Esophagus (tissue), 2 donors: ENCODE results near the gene FBN3. TPM values are rescaled to one million over a fixed set of nuclear protein-coding genes. Genes with fewer than 3 reads are reported as not detected.
"Not testable (repeated sequence)": the region's sequence is repeated elsewhere in the genome, so short reads cannot be mapped to it uniquely, and the experiment has no call there.

ENCODE experiments used
- H3K27ac ChIP-seq, 2 donors: one replicate each; pipeline ENCODE4 v1.5.1; 2013; ENCODE audit warnings: low read depth in 2 of 2, mild to moderate bottlenecking in 2 of 2, inconsistent platforms in 1 of 2, low read length in 1 of 2, moderate library complexity in 1 of 2
- H3K27me3 ChIP-seq, 2 donors: one replicate each; pipeline ENCODE4 v1.6.1; 2013; ENCODE audit warnings: low read length in 2 of 2, control low read depth in 1 of 2, mild to moderate bottlenecking in 1 of 2; ENCODE audit not compliant: insufficient read depth in 2 of 2, control insufficient read depth in 1 of 2
- H3K36me3 ChIP-seq, 2 donors: one replicate each; pipeline ENCODE4 v1.6.1; 2013; ENCODE audit warnings: low read length in 1 of 2; ENCODE audit not compliant: control insufficient read depth in 2 of 2, insufficient read depth in 2 of 2
- H3K4me1 ChIP-seq, 2 donors: one replicate each; pipeline ENCODE4 v1.6.1; 2013; ENCODE audit warnings: low read length in 1 of 2; ENCODE audit not compliant: control insufficient read depth in 2 of 2, insufficient read depth in 2 of 2
- H3K4me3 ChIP-seq, 2 donors: one replicate each; pipeline ENCODE4 v1.5.1; 2013; ENCODE audit warnings: low read length in 2 of 2, mild to moderate bottlenecking in 2 of 2, low read depth in 1 of 2, moderate library complexity in 1 of 2
- H3K9me3 ChIP-seq, 2 donors: one replicate each; pipeline ENCODE4 v1.6.1; 2013; ENCODE audit warnings: mild to moderate bottlenecking in 2 of 2, low read depth in 1 of 2, low read length in 1 of 2, moderate library complexity in 1 of 2; ENCODE audit not compliant: control insufficient read depth in 2 of 2, insufficient read depth in 1 of 2
- WGBS, 2 donors: extraction: QIAGEN DNeasy Blood & Tissue Kit; methylation state at CpG; one replicate each; pipeline ENCODE4 v1.1.7; 2013; 5-methylcytosine and 5-hydroxymethylcytosine counted together
- polyA plus RNA-seq, 2 donors: library from polyadenylated mRNA; stranded (reverse); fragments of 200-250 nt; gene quantifications; one replicate each; pipeline ENCODE4 v1.2.3, GENCODE V29; 2013
- donor health status: healthy with polysubstance abuse.
- donor health status: Bipolar disorder and iron deficiency.

Gene FBN3
- polyA plus RNA-seq, 2 donors: under 0.01 to 0.02 TPM

GRCh38 chr19:8110931-8111330 is 38.5 kb downstream of the FBN3 start:
- H3K4me1 ChIP-seq: no peaks in the 10 kb centered on the region
- peaks cover under 1 to 3% of the 10 kb centered on the region in 2 donors for H3K9me3 ChIP-seq
- H3K27ac ChIP-seq: no peak overlapping the region
- no peak overlapping the region for H3K4me3 ChIP-seq
- WGBS, 2 donors: 94 to 95% methylated on average over 16 of the region's 16 CpGs
- no peaks in the 10 kb centered on the region for H3K27me3 ChIP-seq
- H3K36me3 ChIP-seq: no peaks in the 10 kb centered on the region

- Histone ChIP-seq H3K4me1 (no peaks in the 10 kb centered on the region), H3K36me3 (no peaks in the 10 kb centered on the region), H3K27ac (no peak overlapping the region), H3K27me3 (no peaks in the 10 kb centered on the region), H3K4me3 (no peak overlapping the region), H3K9me3 (peaks cover 0 to 3% of the 10 kb centered on the region in 2 donors)
- WGBS, 2 donors: 79 to 95% methylated on average over 7 of the region's 7 CpGs
Measured at GRCh38 chr19:8109890-8110662, 39.3 kb downstream of the FBN3 start.

DNA sequence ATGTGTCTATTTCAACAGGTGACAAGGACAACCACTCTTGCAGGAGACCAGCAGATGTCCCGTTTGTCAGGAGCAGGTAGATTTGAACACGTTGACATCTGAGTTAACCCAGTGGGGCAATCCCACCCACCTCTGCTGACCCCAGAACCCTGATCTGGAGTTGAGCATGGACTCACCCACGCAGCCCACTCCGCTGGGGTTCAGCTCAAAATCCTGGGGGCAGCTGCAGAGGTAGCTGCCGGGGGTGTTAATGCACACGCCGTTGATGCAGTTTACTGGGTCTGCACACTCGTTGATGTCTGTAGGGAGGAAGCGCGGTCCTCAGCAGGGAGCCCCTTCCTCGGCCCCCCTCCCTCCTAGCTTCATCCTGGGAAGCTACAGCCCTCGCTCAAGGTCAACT is 39.9 kb downstream of the FBN3 start:
- Histone ChIP-seq H3K9me3 (peaks cover 0 to 3% of the 10 kb centered on the region in 2 donors), H3K4me1 (no peaks in the 10 kb centered on the region), H3K36me3 (no peaks in the 10 kb centered on the region), H3K4me3 (no peak overlapping the region), H3K27ac (no peak overlapping the region), H3K27me3 (no peaks in the 10 kb centered on the region)
- 72 to 73% methylated on average over 12 of the region's 12 CpGs for WGBS, 2 donors

GRCh38 chr19:8108560-8109445 is 40.6 kb downstream of the FBN3 start:
- no peaks in the 10 kb centered on the region for H3K27me3 ChIP-seq
- no peak overlapping the region for H3K4me3 ChIP-seq
- peaks cover 0 to 3% of the 10 kb centered on the region in 2 donors for H3K9me3 ChIP-seq
- no peaks in the 10 kb centered on the region for H3K36me3 ChIP-seq
- no peaks in the 10 kb centered on the region for H3K4me1 ChIP-seq
- no peak overlapping the region for H3K27ac ChIP-seq
- 72 to 78% methylated on average over 19 of the region's 19 CpGs for WGBS, 2 donors

- H3K36me3 ChIP-seq: no peaks in the 10 kb centered on the region
- H3K27me3 ChIP-seq: no peaks in the 10 kb centered on the region
- 71 to 75% methylated on average over 2 of the region's 2 CpGs for WGBS, 2 donors
- H3K4me3 ChIP-seq: no peak overlapping the region
- no peaks in the 10 kb centered on the region for H3K4me1 ChIP-seq
- peaks cover 3 to 4% of the 10 kb centered on the region in 2 donors for H3K9me3 ChIP-seq
- no peak overlapping the region for H3K27ac ChIP-seq
Measured at GRCh38 chr19:8107301-8107903, 42.0 kb downstream of the FBN3 start.

- peaks cover under 1 to 4% of the 10 kb centered on the region in 2 donors for H3K9me3 ChIP-seq
- WGBS, 2 donors: 75 to 78% methylated on average over 2 of the region's 2 CpGs
- H3K27me3 ChIP-seq: no peaks in the 10 kb centered on the region
- H3K36me3 ChIP-seq: no peaks in the 10 kb centered on the region
- H3K4me1 ChIP-seq: no peaks in the 10 kb centered on the region
- H3K27ac ChIP-seq: no peak overlapping the region
- no peak overlapping the region for H3K4me3 ChIP-seq
Measured at GRCh38 chr19:8105471-8105870, 43.9 kb downstream of the FBN3 start.

DNA sequence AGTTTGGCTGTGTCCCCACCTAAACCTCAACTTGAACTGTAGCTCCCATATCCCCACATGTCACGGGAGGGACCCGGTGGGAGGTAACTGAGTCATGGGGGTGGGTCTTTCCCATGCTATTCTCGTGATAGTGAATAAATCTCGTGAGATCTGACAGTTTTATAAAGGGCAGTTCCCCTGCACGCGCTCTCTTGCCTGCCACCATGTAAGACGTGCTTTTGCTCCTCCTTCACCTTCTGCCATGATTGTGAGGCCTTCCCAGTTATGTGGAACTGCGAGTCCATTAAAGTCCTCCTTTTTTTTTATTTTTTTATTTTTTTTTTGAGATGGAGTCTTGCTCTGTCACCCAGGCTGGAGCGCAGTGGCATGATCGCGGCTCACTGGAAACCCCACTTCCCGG is 47.5 kb downstream of the FBN3 start:
- not testable (repeated sequence) for H3K27me3 ChIP-seq, H3K27ac ChIP-seq, H3K36me3 ChIP-seq, H3K4me3 ChIP-seq, H3K9me3 ChIP-seq, H3K4me1 ChIP-seq
- WGBS, 2 donors: 83 to 84% methylated on average over 12 of the region's 12 CpGs

GRCh38 chr19:8101311-8101710 is 48.1 kb downstream of the FBN3 start:
- Histone ChIP-seq H3K4me1 (no peaks in the 10 kb centered on the region), H3K27ac (no peak overlapping the region), H3K27me3 (no peaks in the 10 kb centered on the region), H3K36me3 (no peaks in the 10 kb centered on the region), H3K4me3 (no peak overlapping the region), H3K9me3 (peaks cover 8 to 14% of the 10 kb centered on the region in 2 donors)
- WGBS, 2 donors: 91 to 96% methylated on average over 4 of the region's 4 CpGs

DNA sequence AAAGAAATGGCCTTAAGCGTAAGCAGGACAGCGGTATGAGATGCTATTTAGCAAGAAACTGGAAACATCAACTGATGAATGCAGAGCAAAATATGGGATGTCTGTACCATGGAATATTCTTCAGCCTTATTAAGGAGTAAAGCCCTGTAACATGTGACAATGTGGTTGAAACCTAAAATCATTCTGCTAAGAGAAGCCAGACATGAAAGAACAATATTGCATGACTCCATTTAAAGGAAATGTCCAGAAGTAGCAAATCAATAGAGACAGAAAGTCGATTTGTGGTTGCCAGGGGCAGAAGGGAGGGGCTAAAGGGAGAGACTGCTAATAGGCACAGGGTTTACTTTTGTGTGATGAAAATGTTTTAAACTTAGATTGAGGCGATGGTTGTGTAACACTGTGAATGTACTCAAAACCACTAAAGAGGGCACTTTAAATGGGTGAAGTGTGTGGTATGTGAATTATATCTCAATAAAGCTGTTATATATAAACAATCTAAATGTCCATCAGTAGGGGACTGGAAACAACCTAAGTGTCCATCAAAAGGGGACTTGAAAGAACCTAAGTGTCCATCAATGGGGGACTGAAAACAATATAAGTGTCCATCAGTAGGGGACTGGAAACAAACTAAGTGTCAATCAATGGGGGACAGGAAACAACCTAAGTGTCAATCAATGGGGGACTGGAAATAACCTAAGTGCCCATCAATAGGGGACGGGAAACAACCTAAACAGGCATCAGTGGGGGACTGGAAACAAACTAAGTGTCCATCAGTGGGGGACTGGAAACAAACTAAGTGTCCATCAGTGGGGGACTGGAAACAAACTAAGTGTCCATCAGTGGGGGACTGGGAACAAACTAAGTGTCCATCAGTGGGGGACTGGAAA is 51.5 kb downstream of the FBN3 start:
- H3K4me3 ChIP-seq: no peak overlapping the region
- peaks cover 21 to 25% of the 10 kb centered on the region in 2 donors for H3K9me3 ChIP-seq
- H3K27me3 ChIP-seq: no peaks in the 10 kb centered on the region
- no peaks in the 10 kb centered on the region for H3K4me1 ChIP-seq
- H3K36me3 ChIP-seq: no peaks in the 10 kb centered on the region
- WGBS, 2 donors: 76 to 82% methylated on average over 5 of the region's 5 CpGs
- H3K27ac ChIP-seq: no peak overlapping the region
